GM12872 (cell line): ENCODE results near the gene KLHDC8B.
A peak's percentile ranks its signal among the peaks of the same experiment; 100 is the strongest.

Experiments used
- TF ChIP-seq, protein P1 (sequence below): IDR thresholded peaks from 3 replicates; pipeline ENCODE4 v1.5.1; 2011; ENCODE audit warnings: low read depth, mild to moderate bottlenecking, low read length, moderate library complexity; ENCODE audit not compliant: insufficient read depth

KLHDC8B gene

DNA sequence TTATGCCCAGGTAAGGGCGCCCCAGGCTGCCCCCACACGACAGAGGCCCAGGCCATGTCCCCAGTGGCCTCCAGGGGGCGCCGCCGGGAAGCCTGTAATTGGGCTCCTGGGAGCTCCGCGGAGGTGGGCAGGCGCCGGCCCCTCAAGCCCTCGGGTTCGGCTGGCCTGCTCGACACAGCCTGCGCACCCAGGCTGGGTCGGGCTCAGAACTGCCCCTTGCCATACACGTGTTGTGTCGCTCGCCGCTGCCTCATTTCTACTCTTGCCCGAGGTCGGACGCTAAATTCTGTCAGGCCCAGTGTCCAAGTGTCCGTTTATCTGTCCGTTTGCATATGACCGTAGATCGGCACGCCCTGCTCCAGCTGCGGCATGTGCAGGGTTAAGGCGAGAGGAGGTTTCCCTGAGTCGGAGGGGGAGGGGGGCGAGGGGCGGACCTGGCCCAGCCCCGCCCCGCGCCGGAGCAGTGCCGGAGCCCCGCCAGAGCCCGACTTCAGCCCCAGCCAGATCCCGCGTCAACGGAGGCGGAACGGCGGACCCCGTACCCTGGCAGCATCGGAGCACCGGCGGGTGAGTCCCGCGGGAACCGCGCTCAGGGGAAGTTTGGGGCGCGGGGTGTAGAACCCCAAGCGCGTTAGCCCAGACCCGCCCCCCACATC lies at the start of gene KLHDC8B:
TSS of gene KLHDC8B (plus strand) at position 480 of the 656 bp plus-strand sequence. CDS start 1,172 bp downstream, outside the sequence.
- TF ChIP-seq, protein P1, sequence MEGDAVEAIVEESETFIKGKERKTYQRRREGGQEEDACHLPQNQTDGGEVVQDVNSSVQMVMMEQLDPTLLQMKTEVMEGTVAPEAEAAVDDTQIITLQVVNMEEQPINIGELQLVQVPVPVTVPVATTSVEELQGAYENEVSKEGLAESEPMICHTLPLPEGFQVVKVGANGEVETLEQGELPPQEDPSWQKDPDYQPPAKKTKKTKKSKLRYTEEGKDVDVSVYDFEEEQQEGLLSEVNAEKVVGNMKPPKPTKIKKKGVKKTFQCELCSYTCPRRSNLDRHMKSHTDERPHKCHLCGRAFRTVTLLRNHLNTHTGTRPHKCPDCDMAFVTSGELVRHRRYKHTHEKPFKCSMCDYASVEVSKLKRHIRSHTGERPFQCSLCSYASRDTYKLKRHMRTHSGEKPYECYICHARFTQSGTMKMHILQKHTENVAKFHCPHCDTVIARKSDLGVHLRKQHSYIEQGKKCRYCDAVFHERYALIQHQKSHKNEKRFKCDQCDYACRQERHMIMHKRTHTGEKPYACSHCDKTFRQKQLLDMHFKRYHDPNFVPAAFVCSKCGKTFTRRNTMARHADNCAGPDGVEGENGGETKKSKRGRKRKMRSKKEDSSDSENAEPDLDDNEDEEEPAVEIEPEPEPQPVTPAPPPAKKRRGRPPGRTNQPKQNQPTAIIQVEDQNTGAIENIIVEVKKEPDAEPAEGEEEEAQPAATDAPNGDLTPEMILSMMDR: peak; percentile 91

DNA sequence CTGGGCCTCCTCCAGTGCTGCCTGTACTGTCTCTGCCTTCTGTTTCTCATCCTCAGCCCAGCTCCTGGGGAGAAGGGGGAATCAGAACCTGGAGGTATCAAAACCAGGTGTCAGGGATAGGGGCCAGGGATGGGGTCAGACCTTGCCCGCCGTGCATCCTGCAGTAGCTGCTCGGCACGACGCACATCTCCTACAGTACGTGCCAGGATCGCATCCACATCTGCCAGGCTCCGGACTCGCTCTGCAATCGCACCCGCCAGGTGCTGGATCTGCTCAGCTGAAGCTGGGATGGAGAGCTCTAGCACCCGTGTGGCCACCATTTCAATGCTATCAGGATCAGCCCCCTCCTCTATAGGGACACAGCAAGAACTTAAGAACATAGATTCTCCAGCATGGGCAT lies 49.4 kb upstream of the KLHDC8B start:
- TF ChIP-seq, protein P1: no peak

DNA sequence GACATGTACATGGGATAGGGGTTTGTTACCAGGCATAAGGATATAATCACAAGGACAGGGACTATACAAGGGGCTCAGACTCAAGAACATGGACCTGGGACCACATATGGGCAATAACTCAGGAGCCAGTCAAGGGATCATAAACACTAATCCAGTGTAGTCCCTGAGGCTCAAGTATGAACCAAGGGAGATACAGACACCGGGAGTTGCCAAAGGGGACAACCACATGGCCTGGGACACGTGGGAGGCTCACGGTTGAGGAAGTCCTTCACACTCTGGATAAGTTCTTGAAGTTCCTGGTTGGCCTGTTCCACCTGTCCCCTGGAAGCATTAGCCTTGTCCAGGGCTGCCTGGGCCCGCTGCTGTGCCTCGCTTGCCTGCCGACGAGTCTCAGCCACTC lies 48.9 kb upstream of the KLHDC8B start:
- TF ChIP-seq, protein P1: no peak

DNA sequence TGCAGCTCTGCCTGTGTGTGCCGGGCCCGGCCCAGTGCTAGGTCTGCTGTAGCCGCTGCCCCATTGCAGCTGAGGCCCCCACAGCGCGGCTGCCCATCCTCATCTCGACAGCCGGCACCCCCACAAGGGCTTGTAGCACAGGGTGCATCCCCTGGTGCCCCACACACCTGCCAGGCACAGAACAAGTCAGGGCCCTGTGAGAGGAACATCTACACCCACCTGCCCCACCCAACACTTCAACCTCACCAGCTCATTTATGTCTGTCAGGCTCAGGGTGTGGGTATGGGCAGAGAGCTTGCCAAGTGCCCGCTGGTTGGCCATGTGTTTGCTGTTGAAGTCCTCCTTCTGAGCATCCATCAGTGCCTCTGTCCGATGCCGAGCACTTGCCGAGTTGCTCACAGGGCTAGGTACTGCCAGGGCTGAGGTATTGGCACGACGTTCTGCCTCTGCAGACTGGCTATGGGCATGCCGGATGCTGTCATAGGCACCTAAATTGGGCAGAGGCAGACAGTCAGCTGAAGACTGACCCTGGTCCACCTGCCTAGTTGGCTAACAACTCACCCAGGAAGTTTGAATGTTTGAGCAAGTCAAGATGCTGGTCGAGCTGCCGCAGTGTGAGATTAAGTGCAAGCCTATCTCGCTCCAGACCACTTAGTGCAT lies 48.4 kb upstream of the KLHDC8B start:
- TF ChIP-seq, protein P1: no peak

DNA sequence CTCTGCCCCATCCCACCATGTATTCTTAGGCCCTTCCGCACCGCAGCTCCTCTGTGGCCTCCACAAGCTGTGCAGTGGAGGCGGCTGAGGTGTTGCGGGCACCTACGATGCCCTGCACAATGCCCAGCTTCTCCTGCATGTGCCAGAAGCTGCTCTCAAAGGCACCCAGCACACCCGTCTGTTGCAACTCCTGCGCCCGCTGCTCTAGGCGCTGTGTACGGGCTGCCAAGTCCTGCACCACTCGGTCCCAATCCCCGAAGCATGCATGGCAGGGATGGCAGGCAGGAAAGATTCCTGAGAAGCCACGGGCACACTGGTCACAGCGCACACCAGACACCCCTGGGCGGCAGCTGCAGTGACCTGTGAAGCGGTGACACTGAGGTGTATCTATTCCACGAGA lies 47.7 kb upstream of the KLHDC8B start:
- TF ChIP-seq, protein P1: no peak

DNA sequence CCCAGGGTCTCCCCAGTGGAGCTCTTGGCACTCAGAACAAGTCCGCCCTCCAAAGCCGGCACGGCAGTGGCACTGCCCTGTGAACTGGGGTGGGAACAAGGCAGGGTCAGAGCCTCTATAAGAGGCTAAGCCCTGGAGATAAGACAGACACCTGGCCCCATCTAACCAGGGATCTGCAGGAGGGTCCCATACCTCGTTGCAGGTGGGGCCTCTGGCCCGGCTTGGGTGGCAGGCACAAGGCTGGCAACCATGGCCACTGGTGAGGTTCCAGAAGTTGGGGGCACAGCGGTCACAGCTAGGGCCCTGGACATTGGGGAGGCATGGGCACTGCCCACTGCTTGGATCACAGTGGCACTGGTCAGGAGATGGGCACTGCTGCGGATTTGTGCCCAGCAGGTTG lies 47.2 kb upstream of the KLHDC8B start:
- TF ChIP-seq, protein P1: no peak

DNA sequence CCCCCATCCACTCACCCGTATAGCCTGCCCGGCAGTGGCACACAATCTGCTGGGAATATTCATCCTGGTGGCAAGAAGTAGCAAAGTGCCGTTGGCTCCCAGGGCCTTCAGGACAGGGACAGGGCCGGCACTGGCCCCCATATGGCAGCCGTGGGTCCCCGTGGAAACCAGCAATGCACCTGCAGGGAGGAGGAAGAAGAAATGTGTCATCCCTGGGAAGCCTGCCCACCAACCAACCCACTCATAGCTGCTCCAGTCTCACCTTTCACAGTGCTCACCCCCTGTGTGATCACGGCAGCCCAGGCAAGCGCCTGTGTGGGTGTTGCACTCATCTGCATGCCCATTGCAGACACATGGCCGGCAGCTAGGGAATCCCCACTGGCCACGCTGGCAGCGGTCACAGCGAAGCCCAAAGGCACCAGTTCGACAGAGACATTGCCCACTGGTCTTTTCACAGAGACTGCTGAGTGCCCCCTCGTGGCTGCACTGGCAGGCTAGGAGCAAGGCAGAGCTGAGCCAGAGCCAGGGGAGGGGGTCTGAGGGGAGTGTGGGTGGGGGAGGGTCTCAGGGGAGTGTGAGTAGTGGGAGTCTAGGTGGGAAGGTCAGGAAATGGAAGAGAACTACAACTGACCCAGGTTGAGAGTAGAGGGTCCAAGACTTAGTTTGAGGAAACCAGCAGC lies 46.3 kb upstream of the KLHDC8B start:
- TF ChIP-seq, protein P1: peak; percentile 40; the same call in 2 of the 3 replicates
